ENCODE measurements around the gene SPON1.

Gene SPON1

GRCh38 chr11:14036469-14036868 lies 73.9 kb downstream of the SPON1 start:
- no peak for DNase-seq (ENCODE audit: low read depth)

- no peak for DNase-seq (ENCODE audit: low read depth)
Observed at GRCh38 chr11:14041040-14041439, 78.5 kb downstream of the SPON1 start.

GRCh38 chr11:14041565-14041964 lies 79.0 kb downstream of the SPON1 start:
- no peak for DNase-seq (ENCODE audit: low read depth)

- no peak for DNase-seq (ENCODE audit: low read depth)
Observed at GRCh38 chr11:14042686-14043465, 80.4 kb downstream of the SPON1 start.

GRCh38 chr11:14044916-14045315 lies 82.4 kb downstream of the SPON1 start:
- DNase-seq (ENCODE audit: low read depth): no peak

GRCh38 chr11:14045417-14045816 lies 82.9 kb downstream of the SPON1 start:
- DNase-seq (ENCODE audit: low read depth): no peak

GRCh38 chr11:14052198-14052597 lies 89.7 kb downstream of the SPON1 start:
- no peak for DNase-seq (ENCODE audit: low read depth)

- DNase-seq (ENCODE audit: low read depth): no peak
Observed at GRCh38 chr11:14054116-14055107, 91.9 kb downstream of the SPON1 start.

- DNase-seq (ENCODE audit: low read depth): no peak
Observed at GRCh38 chr11:14055936-14056335, 93.4 kb downstream of the SPON1 start.

- no peak for DNase-seq (ENCODE audit: low read depth)
Observed at GRCh38 chr11:14058061-14058460, 95.5 kb downstream of the SPON1 start.

GRCh38 chr11:14059491-14059890 lies 97.0 kb downstream of the SPON1 start:
- no peak for DNase-seq (ENCODE audit: low read depth)

- DNase-seq (ENCODE audit: low read depth): no peak
Observed at GRCh38 chr11:14061721-14062120, 99.2 kb downstream of the SPON1 start.

- DNase-seq (ENCODE audit: low read depth): no peak
Observed at GRCh38 chr11:14065141-14065540, 102.6 kb downstream of the SPON1 start.

- DNase-seq (ENCODE audit: low read depth): no peak
Observed at GRCh38 chr11:14065681-14066080, 103.2 kb downstream of the SPON1 start.

GRCh38 chr11:14067686-14068085 lies 105.2 kb downstream of the SPON1 start:
- DNase-seq (ENCODE audit: low read depth): no peak

- DNase-seq (ENCODE audit: low read depth): no peak
Observed at GRCh38 chr11:14070896-14071295, 108.4 kb downstream of the SPON1 start.

GRCh38 chr11:14073849-14074476 lies 111.4 kb downstream of the SPON1 start:
- no peak for DNase-seq (ENCODE audit: low read depth)

- no peak for DNase-seq (ENCODE audit: low read depth)
Observed at GRCh38 chr11:14075118-14076078, 112.9 kb downstream of the SPON1 start.

- DNase-seq (ENCODE audit: low read depth): no peak
Observed at GRCh38 chr11:14079011-14079410, 116.5 kb downstream of the SPON1 start.

GRCh38 chr11:14079797-14080196 lies 117.3 kb downstream of the SPON1 start:
- no peak for DNase-seq (ENCODE audit: low read depth)

- DNase-seq (ENCODE audit: low read depth): no peak
Observed at GRCh38 chr11:14081581-14082231, 119.2 kb downstream of the SPON1 start.

Data from stimulated activated CD8-positive, alpha-beta memory T cell treated with anti-CD3 and anti-CD28 coated beads, Interleukin-15, amount 100 ng/mL, for 24 hours (primary cell).